GM12872 (cell line): ENCODE measurements around the gene CCM2L.

Source experiments
- TF ChIP-seq, protein P1 (sequence below): IDR thresholded peaks from 3 replicates; pipeline ENCODE4 v1.5.1; 2011; ENCODE audit warnings: low read depth, mild to moderate bottlenecking, low read length, moderate library complexity; ENCODE audit not compliant: insufficient read depth

The CCM2L gene

DNA sequence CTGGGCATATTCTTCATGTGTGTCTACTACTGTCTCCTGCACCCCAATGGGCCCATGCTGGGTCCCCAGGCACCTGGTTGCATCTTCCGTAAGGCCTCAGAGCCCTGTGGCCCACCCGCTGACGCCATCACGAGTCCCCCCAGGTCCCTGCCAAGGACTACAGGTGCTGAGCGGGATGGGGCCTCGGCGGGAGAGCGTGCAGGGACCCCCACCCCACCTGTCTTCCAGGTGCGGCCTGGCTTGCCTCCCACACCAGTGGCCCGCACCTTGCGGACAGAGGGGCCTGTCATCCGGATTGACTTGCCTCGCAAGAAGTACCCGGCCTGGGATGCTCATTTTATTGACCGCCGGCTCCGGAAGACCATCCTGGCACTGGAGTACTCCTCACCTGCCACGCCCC lies 13.2 kb upstream of the CCM2L start:
- TF ChIP-seq, protein P1, sequence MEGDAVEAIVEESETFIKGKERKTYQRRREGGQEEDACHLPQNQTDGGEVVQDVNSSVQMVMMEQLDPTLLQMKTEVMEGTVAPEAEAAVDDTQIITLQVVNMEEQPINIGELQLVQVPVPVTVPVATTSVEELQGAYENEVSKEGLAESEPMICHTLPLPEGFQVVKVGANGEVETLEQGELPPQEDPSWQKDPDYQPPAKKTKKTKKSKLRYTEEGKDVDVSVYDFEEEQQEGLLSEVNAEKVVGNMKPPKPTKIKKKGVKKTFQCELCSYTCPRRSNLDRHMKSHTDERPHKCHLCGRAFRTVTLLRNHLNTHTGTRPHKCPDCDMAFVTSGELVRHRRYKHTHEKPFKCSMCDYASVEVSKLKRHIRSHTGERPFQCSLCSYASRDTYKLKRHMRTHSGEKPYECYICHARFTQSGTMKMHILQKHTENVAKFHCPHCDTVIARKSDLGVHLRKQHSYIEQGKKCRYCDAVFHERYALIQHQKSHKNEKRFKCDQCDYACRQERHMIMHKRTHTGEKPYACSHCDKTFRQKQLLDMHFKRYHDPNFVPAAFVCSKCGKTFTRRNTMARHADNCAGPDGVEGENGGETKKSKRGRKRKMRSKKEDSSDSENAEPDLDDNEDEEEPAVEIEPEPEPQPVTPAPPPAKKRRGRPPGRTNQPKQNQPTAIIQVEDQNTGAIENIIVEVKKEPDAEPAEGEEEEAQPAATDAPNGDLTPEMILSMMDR = no peak

DNA sequence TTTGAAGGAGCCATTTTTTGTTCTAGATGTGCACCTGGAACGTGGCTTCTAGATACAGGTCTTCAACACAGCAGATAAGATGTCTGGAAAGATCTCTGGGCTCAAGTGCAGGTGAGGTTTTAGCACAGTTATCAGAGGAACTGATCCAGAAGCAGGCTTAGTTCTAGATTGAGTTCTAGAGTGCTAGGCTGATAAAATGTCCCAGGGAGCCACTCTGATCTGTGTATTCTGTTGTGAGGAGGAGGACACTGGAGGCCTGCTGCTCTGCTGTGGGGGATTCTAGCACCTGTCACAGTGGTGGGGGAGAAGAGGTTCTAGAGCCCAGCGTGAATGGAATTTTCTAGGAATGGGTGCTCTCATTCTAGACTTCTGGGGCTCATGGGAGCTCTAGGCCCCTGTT lies 12.0 kb upstream of the CCM2L start:
- TF ChIP-seq, protein P1 = no peak

GRCh38 chr20:32003325-32003724 lies 6.9 kb upstream of the CCM2L start:
- TF ChIP-seq, protein P1 = no peak

DNA sequence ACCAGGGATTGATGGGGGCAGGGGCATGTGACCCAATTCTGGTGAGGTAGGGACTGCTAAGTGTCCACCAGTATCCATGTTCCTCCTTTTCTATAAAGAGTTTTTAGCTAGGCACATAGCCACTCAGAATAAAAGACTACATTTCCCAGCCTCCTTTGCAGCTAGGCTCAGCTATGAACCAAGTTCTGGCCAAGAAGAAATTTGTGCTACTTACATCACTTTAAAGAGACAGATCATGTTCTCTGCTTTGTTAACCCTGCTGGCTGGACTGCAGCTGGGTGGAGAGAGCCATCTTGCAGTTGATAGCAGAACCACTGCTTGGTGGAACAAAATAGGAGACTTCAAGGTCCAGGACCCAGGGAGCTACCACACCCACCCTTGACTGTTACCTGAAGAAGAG lies 5.3 kb upstream of the CCM2L start:
- TF ChIP-seq, protein P1 = no peak

DNA sequence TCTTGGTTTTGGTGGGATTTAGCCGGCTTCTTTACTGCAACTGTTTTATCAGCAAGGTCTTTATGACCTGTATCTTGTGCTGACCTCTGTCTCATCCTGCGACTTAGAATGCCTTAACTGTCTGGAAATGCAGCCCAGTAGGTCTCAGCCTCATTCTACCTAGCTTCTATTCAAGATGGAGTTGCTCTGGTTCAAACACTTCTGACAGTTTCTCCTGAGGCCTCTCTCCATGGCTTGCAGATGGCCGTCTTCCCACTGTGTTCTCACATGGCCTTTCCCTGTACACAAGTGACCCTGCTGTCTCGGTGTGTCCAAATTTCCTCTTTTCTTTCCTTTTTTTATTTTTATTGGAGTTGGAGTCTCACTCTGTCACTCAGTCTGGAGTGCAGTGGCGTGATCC lies 4.2 kb upstream of the CCM2L start:
- TF ChIP-seq, protein P1 = no peak

GRCh38 chr20:32006841-32007786 lies 3.1 kb upstream of the CCM2L start:
- TF ChIP-seq, protein P1 = no peak

- TF ChIP-seq, protein P1 = no peak
Measured at GRCh38 chr20:32007787-32008616, 2.2 kb upstream of the CCM2L start.
